WTC11 (cell line): Measurements from ENCODE around the gene DSTN. TPM values are rescaled to one million over a fixed set of nuclear protein-coding genes. Genes with fewer than 3 reads are reported as not detected.

Source experiments
- ATAC-seq: fragments of 200-7000 bp; cut with Tn5 transposase; 2 replicates; pipeline ENCODE4 v1.10.0; 2021; ENCODE audit warnings: mild to moderate bottlenecking, moderate library complexity
- CTCF ChIA-PET: fragments of 300-600 bp; sonication (Branson Sonifier 250); formaldehyde crosslinking; loops from one replicate; lab custom pipeline; 2021; ENCODE audit warnings: antibody characterized with exemption; lab: Charles Lee
- POLR2A ChIA-PET: fragments of 350-600 bp; sonication (Branson Sonifier 250); formaldehyde crosslinking; loops from one replicate; lab custom pipeline; 2021; ENCODE audit warnings: antibody characterized with exemption; lab: Charles Lee
- DNase-seq: peaks from one replicate; pipeline ENCODE4 v3.0.0; 2021; ENCODE audit warnings: low spot score
- H3K27ac Mint-ChIP-seq: 2 replicates; pipeline ENCODE4 v1.8.0; 2021; ENCODE audit warnings: mixed read lengths
- H3K27me3 Mint-ChIP-seq: 2 replicates; pipeline ENCODE4 v1.8.0; 2021; ENCODE audit warnings: low read depth, mild to moderate bottlenecking, moderate library complexity, mixed read lengths
- H3K36me3 Mint-ChIP-seq: 2 replicates; pipeline ENCODE4 v1.8.0; 2021; ENCODE audit warnings: mixed read lengths
- H3K4me1 Mint-ChIP-seq: 2 replicates; pipeline ENCODE4 v1.8.0; 2022; ENCODE audit warnings: mixed read lengths
- H3K4me3 Mint-ChIP-seq: 2 replicates; pipeline ENCODE4 v1.8.0; 2021; ENCODE audit warnings: mild to moderate bottlenecking, moderate library complexity, mixed read lengths
- H3K9me3 Mint-ChIP-seq: 2 replicates; pipeline ENCODE4 v1.8.0; 2021; ENCODE audit warnings: mixed read lengths
- CREM ChIP-seq: sonication (generic); formaldehyde crosslinking; IDR thresholded peaks from 2 replicates; pipeline ENCODE4 v1.8.1; 2022; ENCODE audit warnings: mild to moderate bottlenecking, missing genetic modification reagents, moderate library complexity
- ETV6 ChIP-seq: sonication (generic); formaldehyde crosslinking; IDR thresholded peaks from 2 replicates; pipeline ENCODE4 v1.8.1; 2022; ENCODE audit warnings: mild to moderate bottlenecking, missing genetic modification reagents
- FOXJ3 ChIP-seq: sonication (generic); formaldehyde crosslinking; IDR thresholded peaks from 2 replicates; pipeline ENCODE4 v1.9.0; 2021; ENCODE audit warnings: missing genetic modification reagents, mild to moderate bottlenecking, borderline replicate concordance
- FOXK1 ChIP-seq: sonication (generic); formaldehyde crosslinking; IDR thresholded peaks from 2 replicates; pipeline ENCODE4 v1.8.0; 2022; ENCODE audit warnings: mild to moderate bottlenecking, moderate library complexity, missing genetic modification reagents
- GRHL2 ChIP-seq: fragments of 250-450 bp; sonication (Bioruptor Pico); IDR thresholded peaks from 2 replicates; pipeline ENCODE4 v1.8.0; 2022; ENCODE audit warnings: mild to moderate bottlenecking, moderate library complexity; ENCODE audit not compliant: insufficient replicate concordance, severe bottlenecking
- IRF2 ChIP-seq: sonication (generic); formaldehyde crosslinking; IDR thresholded peaks from 2 replicates; pipeline ENCODE4 v1.8.0; 2022; ENCODE audit warnings: low read depth, missing genetic modification reagents, borderline replicate concordance
- JUN ChIP-seq: sonication (generic); formaldehyde crosslinking; IDR thresholded peaks from 2 replicates; pipeline ENCODE4 v1.8.0; 2023; ENCODE audit warnings: mild to moderate bottlenecking, missing genetic modification reagents
- NFATC4 ChIP-seq: fragments of 250-450 bp; sonication (Bioruptor Pico); IDR thresholded peaks from 2 replicates; pipeline ENCODE4 v1.9.0; 2021; ENCODE audit warnings: mild to moderate bottlenecking
- NR1H2 ChIP-seq: sonication (generic); formaldehyde crosslinking; IDR thresholded peaks from 2 replicates; pipeline ENCODE4 v1.9.0; 2021; ENCODE audit warnings: mild to moderate bottlenecking, moderate library complexity, missing genetic modification reagents
- RORB ChIP-seq: fragments of 250-450 bp; sonication (Bioruptor Pico); IDR thresholded peaks from 2 replicates; pipeline ENCODE4 v1.9.0; 2021; ENCODE audit warnings: mild to moderate bottlenecking
- ZBTB21 ChIP-seq: sonication (generic); formaldehyde crosslinking; IDR thresholded peaks from 2 replicates; pipeline ENCODE4 v1.8.1; 2023; ENCODE audit warnings: mild to moderate bottlenecking, missing genetic modification reagents, borderline replicate concordance
- ZNF138 ChIP-seq: sonication (generic); formaldehyde crosslinking; conservative IDR thresholded peaks from 2 replicates; pipeline ENCODE4 v1.8.1; 2022; ENCODE audit warnings: mild to moderate bottlenecking, moderate library complexity, missing genetic modification reagents
- ZNF416 ChIP-seq: fragments of 250-450 bp; sonication (Bioruptor Pico); IDR thresholded peaks from 2 replicates; pipeline ENCODE4 v1.9.0; 2021; ENCODE audit warnings: mild to moderate bottlenecking, inconsistent platforms
- ZNF671 ChIP-seq: fragments of 250-450 bp; sonication (Bioruptor Pico); IDR thresholded peaks from 2 replicates; pipeline ENCODE4 v1.8.0; 2021; ENCODE audit warnings: mild to moderate bottlenecking
- total RNA-seq: library from RNA; stranded (reverse); gene quantifications from 3 replicates; pipeline ENCODE4 v1.2.3, GENCODE V29; 2021
- TF ChIP-seq, protein P1 (sequence below): sonication (generic); formaldehyde crosslinking; IDR thresholded peaks from 2 replicates; pipeline ENCODE4 v1.8.1; 2023; ENCODE audit warnings: mild to moderate bottlenecking, moderate library complexity, missing genetic modification reagents
- TF ChIP-seq, protein P2 (sequence below): sonication (generic); formaldehyde crosslinking; IDR thresholded peaks from 2 replicates; pipeline ENCODE4 v1.8.1; 2023; ENCODE audit warnings: mild to moderate bottlenecking, missing genetic modification reagents, borderline replicate concordance
- TF ChIP-seq, protein P3 (sequence below): sonication (generic); formaldehyde crosslinking; IDR thresholded peaks from 2 replicates; pipeline ENCODE4 v1.8.1; 2023; ENCODE audit warnings: mild to moderate bottlenecking, missing genetic modification reagents
- TF ChIP-seq, protein P4 (sequence below): fragments of 250-450 bp; sonication (Bioruptor Pico); conservative IDR thresholded peaks from 2 replicates; pipeline ENCODE4 v1.9.0; 2021; ENCODE audit warnings: mild to moderate bottlenecking
- TF ChIP-seq, protein P5 (sequence below): sonication (generic); formaldehyde crosslinking; IDR thresholded peaks from 2 replicates; pipeline ENCODE4 v1.8.1; 2023; ENCODE audit warnings: mild to moderate bottlenecking, missing genetic modification reagents, moderate library complexity

DSTN gene
- total RNA-seq, 1 experiment from 2014 or later: 153 TPM

DNA sequence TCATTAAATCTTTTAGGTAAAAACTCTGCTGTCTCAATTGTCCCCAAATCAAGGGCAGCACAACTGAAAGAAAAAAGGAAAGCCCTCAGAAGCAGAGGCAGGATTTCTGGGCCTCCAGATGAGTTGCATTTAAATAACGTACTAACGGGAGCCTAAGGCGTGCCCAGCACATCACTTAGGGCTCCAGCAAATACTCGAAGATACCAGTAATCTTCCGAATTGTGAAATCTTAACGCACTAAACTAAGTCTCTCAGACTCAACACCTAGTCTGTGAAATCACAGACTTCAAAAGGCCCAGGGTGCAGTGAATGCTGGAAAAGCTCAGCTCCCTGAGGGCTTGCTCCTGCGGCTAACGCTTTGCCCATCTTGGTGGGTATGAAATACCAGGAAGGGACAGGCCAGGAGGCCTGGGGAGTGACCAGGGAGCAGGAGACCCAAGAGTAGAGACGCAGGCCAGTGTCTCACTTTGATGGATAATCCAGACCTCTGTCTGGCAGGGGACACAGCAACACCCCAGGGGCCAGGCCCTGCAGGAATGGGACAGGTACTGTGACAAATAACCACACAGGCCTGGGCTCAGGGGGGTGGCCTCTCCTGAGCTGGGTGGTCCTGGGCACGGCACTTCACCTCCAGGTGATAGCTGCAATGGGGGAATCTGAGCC lies 75.8 kb downstream of the DSTN start (continued):
- TF ChIP-seq, protein P1, sequence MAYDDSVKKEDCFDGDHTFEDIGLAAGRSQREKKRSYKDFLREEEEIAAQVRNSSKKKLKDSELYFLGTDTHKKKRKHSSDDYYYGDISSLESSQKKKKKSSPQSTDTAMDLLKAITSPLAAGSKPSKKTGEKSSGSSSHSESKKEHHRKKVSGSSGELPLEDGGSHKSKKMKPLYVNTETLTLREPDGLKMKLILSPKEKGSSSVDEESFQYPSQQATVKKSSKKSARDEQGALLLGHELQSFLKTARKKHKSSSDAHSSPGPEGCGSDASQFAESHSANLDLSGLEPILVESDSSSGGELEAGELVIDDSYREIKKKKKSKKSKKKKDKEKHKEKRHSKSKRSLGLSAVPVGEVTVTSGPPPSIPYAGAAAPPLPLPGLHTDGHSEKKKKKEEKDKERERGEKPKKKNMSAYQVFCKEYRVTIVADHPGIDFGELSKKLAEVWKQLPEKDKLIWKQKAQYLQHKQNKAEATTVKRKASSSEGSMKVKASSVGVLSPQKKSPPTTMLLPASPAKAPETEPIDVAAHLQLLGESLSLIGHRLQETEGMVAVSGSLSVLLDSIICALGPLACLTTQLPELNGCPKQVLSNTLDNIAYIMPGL: no peak
- no peak for TF ChIP-seq ZNF138 (CRISPR knock-in tag)
- TF ChIP-seq, protein P2, sequence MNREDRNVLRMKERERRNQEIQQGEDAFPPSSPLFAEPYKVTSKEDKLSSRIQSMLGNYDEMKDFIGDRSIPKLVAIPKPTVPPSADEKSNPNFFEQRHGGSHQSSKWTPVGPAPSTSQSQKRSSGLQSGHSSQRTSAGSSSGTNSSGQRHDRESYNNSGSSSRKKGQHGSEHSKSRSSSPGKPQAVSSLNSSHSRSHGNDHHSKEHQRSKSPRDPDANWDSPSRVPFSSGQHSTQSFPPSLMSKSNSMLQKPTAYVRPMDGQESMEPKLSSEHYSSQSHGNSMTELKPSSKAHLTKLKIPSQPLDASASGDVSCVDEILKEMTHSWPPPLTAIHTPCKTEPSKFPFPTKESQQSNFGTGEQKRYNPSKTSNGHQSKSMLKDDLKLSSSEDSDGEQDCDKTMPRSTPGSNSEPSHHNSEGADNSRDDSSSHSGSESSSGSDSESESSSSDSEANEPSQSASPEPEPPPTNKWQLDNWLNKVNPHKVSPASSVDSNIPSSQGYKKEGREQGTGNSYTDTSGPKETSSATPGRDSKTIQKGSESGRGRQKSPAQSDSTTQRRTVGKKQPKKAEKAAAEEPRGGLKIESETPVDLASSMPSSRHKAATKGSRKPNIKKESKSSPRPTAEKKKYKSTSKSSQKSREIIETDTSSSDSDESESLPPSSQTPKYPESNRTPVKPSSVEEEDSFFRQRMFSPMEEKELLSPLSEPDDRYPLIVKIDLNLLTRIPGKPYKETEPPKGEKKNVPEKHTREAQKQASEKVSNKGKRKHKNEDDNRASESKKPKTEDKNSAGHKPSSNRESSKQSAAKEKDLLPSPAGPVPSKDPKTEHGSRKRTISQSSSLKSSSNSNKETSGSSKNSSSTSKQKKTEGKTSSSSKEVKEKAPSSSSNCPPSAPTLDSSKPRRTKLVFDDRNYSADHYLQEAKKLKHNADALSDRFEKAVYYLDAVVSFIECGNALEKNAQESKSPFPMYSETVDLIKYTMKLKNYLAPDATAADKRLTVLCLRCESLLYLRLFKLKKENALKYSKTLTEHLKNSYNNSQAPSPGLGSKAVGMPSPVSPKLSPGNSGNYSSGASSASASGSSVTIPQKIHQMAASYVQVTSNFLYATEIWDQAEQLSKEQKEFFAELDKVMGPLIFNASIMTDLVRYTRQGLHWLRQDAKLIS (CRISPR knock-in tag): no peak
- no peak for TF ChIP-seq JUN (CRISPR knock-in tag)
- TF ChIP-seq ETV6 (CRISPR knock-in tag): no peak
- TF ChIP-seq, protein P3, sequence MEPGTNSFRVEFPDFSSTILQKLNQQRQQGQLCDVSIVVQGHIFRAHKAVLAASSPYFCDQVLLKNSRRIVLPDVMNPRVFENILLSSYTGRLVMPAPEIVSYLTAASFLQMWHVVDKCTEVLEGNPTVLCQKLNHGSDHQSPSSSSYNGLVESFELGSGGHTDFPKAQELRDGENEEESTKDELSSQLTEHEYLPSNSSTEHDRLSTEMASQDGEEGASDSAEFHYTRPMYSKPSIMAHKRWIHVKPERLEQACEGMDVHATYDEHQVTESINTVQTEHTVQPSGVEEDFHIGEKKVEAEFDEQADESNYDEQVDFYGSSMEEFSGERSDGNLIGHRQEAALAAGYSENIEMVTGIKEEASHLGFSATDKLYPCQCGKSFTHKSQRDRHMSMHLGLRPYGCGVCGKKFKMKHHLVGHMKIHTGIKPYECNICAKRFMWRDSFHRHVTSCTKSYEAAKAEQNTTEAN (CRISPR knock-in tag): no peak
- TF ChIP-seq, protein P4, sequence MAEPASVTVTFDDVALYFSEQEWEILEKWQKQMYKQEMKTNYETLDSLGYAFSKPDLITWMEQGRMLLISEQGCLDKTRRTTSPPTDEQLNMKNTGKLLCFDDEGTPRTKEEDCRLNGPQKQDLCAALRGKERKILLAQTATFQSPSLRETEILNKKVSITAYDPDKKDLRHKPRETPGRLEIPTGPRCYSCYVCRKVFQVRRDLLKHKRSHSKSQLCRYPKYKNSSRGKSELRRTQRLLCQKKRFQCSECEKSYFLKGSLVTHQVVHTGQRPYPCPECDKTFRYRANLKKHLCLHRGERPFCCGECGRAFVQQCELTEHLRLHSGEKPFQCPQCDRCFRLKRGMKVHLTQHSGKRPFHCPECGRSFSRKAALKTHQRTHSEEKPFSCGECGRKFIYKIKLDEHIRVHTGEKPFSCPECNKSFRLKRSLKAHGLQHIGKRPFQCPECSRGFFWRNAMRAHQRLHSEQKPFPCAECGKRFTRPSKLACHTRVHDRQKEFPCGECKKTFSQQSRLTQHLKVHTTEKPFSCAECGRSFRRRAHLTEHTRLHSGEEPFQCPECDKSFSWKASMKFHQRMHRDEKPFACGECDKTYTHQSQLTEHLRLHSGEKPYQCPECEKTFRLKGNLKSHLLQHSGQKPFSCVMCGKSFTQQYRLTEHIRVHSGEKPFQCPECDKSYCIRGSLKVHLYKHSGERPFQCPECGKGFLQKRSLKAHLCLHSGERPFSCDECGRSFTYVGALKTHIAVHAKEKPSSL (CRISPR knock-in tag): no peak
- TF ChIP-seq ZNF671 (CRISPR knock-in tag): no peak
- no peak for TF ChIP-seq ZBTB21 (CRISPR knock-in tag)
- TF ChIP-seq CREM (CRISPR knock-in tag): no peak
- no peak for TF ChIP-seq FOXK1 (CRISPR knock-in tag)
- no peak for TF ChIP-seq ZNF416
- TF ChIP-seq NR1H2 (CRISPR knock-in tag): no peak

DNA sequence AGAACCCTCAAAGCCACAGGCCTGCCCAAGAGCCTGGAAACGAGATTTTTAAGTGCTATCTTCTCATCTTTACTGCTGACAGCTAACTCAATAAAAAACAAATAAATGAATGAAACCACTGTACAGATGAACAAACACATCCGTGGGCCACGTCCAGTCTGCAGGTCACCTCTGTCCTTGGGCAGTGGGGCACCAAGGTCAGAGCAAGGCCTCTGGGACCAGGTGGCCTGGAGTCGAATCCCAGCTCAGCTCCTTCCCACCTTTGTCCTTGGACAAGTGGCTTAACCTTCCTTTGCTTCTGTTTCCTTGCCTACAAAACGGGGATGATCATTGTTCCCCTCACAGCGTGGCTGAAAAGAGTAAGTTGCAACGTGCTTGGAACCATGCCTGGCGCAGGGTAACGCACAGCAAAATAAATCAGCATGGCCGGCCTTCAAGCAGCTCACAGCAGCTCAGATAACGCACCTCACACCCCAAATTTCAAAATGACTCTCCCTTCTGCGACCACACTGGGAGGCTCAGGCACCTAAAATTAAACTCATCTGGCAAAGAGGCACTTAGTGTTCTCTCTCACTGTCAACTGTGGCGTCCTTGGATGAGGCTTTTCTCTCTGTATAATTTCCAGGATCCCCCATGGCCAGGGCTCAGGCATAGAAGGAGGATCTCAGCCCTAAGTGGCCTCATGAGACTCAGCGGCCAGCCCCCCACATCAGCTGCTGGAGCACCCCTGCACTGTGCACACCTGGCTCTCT lies 76.5 kb downstream of the DSTN start:
- no peaks in the 10 kb centered on the region for H3K27me3 Mint-ChIP-seq
- no peak for ATAC-seq
- H3K27ac Mint-ChIP-seq: peak overlapping the region; percentile 96
- no peak for DNase-seq
- H3K4me3 Mint-ChIP-seq: no peak overlapping the region
- peaks cover 46% of the 10 kb centered on the region for H3K4me1 Mint-ChIP-seq
- H3K9me3 Mint-ChIP-seq: no peaks in the 10 kb centered on the region
- peaks cover 5% of the 10 kb centered on the region; the same call in 1 of the 2 replicates for H3K36me3 Mint-ChIP-seq
- POLR2A ChIA-PET: no interaction called here
- CTCF ChIA-PET: interaction anchor here (0.6 to 1.8 kb wide), 9 partner anchors 8 to 1066 kb away, joined by 3 to 8 read pairs (median 3); partner anchors contain the start of gene RRBP1
- TF ChIP-seq, protein P4 (CRISPR knock-in tag): no peak
- TF ChIP-seq IRF2 (CRISPR knock-in tag): no peak
- TF ChIP-seq NFATC4 (CRISPR knock-in tag): no peak
- no peak for TF ChIP-seq CREM (CRISPR knock-in tag)
- TF ChIP-seq RORB (CRISPR knock-in tag): no peak
- TF ChIP-seq, protein P5, sequence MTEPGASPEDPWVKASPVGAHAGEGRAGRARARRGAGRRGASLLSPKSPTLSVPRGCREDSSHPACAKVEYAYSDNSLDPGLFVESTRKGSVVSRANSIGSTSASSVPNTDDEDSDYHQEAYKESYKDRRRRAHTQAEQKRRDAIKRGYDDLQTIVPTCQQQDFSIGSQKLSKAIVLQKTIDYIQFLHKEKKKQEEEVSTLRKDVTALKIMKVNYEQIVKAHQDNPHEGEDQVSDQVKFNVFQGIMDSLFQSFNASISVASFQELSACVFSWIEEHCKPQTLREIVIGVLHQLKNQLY (CRISPR knock-in tag): no peak
- TF ChIP-seq ZNF416: no peak
- TF ChIP-seq FOXJ3: no peak
- no peak for TF ChIP-seq GRHL2
